IMR-90 (cell line): ENCODE data around the gene CSNK1D. TPM values are rescaled to one million over a fixed set of nuclear protein-coding genes. Genes with fewer than 3 reads are reported as not detected.
A peak's percentile ranks its signal among the peaks of the same experiment; 100 is the strongest.

Experiments used
- ATAC-seq: fragments of 200-7000 bp; cut with Tn5 transposase; 2 replicates; pipeline ENCODE4 v1.9.1; 2020; ENCODE audit warnings: low read depth, mild to moderate bottlenecking, moderate library complexity
- BruUV-seq: library from RNA; stranded (reverse); fragments of 400-500 nt; replicated peaks from 2 replicates; lab custom pipeline; 2021; lab: Mats Ljungman, UMichigan
- CTCF ChIA-PET: fragments of 300-600 bp; formaldehyde crosslinking; extraction: SDS; loops from one replicate; lab custom pipeline; 2021; ENCODE audit warnings: antibody characterized with exemption; lab: Yijun Ruan, JAX
- POLR2A ChIA-PET: fragments of 300-600 bp; sonication (Branson Sonifier 250); formaldehyde crosslinking; loops from one replicate; lab custom pipeline; 2022; ENCODE audit warnings: antibody characterized with exemption; ENCODE audit not compliant: unreplicated experiment; lab: Charles Lee
- DNase-seq: peaks from one replicate; pipeline ENCODE4 v3.0.0; 2013
- H2AFZ ChIP-seq: replicated peaks from 2 replicates; pipeline ENCODE3; 2013; ENCODE audit warnings: low read length, mild to moderate bottlenecking; ENCODE audit not compliant: poor library complexity
- H2AK5ac ChIP-seq: 2 replicates; pipeline ENCODE4 v1.6.1; 2013; ENCODE audit warnings: low read depth, low read length, inconsistent platforms
- H2AK9ac ChIP-seq: replicated peaks from 2 replicates; pipeline ENCODE3; 2013; ENCODE audit warnings: mild to moderate bottlenecking, low read depth, low read length, moderate library complexity; ENCODE audit not compliant: poor library complexity
- H2BK120ac ChIP-seq: 2 replicates; pipeline ENCODE4 v1.6.1; 2013; ENCODE audit warnings: low read depth, low read length, inconsistent platforms
- H2BK15ac ChIP-seq: 3 replicates; pipeline ENCODE4 v1.6.1; 2013; ENCODE audit warnings: low read depth, low read length, inconsistent platforms
- H2BK20ac ChIP-seq: 2 replicates; pipeline ENCODE4 v1.6.1; 2013; ENCODE audit warnings: low read depth, mild to moderate bottlenecking, inconsistent platforms, low read length, moderate library complexity
- H2BK5ac ChIP-seq: 2 replicates; pipeline ENCODE4 v1.6.1; 2013; ENCODE audit warnings: mild to moderate bottlenecking, low read depth, low read length, inconsistent platforms; ENCODE audit not compliant: poor library complexity, severe bottlenecking
- H3K14ac ChIP-seq: replicated peaks from 2 replicates; pipeline ENCODE4 v1.6.1; 2013; ENCODE audit warnings: low read depth, low read length, inconsistent platforms
- H3K18ac ChIP-seq: 2 replicates; pipeline ENCODE4 v1.6.1; 2013; ENCODE audit warnings: low read depth, low read length, control low read depth
- H3K23ac ChIP-seq: 2 replicates; pipeline ENCODE4 v1.6.1; 2013; ENCODE audit warnings: low read depth, low read length, inconsistent platforms
- H3K27ac ChIP-seq: 2 replicates; pipeline ENCODE4 v1.5.1; 2013; ENCODE audit warnings: mild to moderate bottlenecking, control low read depth, low read length; ENCODE audit not compliant: insufficient read depth
- H3K27me3 ChIP-seq: 2 replicates; pipeline ENCODE4 v1.6.1; 2013; ENCODE audit warnings: low read length; ENCODE audit not compliant: control insufficient read depth, insufficient read depth
- H3K36me3 ChIP-seq: 2 replicates; pipeline ENCODE4 v1.6.1; 2013; ENCODE audit warnings: low read length, mixed read lengths; ENCODE audit not compliant: control insufficient read depth, insufficient read depth
- H3K4ac ChIP-seq: 2 replicates; pipeline ENCODE4 v1.6.1; 2013; ENCODE audit warnings: low read depth, low read length, inconsistent platforms
- H3K4me1 ChIP-seq: 2 replicates; pipeline ENCODE4 v1.6.1; 2013; ENCODE audit warnings: low read length, mixed read lengths; ENCODE audit not compliant: control insufficient read depth, insufficient read depth
- H3K4me2 ChIP-seq: 2 replicates; pipeline ENCODE4 v1.6.1; 2013; ENCODE audit warnings: low read depth, mild to moderate bottlenecking, control low read depth, low read length, moderate library complexity
- H3K4me3 ChIP-seq: 2 replicates; pipeline ENCODE4 v1.5.1; 2013; ENCODE audit warnings: low read depth, mild to moderate bottlenecking, control low read depth, low read length, moderate library complexity; ENCODE audit not compliant: insufficient read depth
- H3K56ac ChIP-seq: 2 replicates; pipeline ENCODE4 v1.6.1; 2013; ENCODE audit warnings: low read length, inconsistent platforms; ENCODE audit not compliant: insufficient read depth; ENCODE audit errors: extremely low read depth
- H3K79me1 ChIP-seq, 2 experiments: 2 replicates each; pipeline ENCODE4 v1.6.1; 2013; ENCODE audit warnings: low read length in 2 of 2, inconsistent platforms in 1 of 2, low read depth in 1 of 2
- H3K9ac ChIP-seq: 2 replicates; pipeline ENCODE4 v1.6.1; 2013; ENCODE audit warnings: low read depth, low read length, control low read depth
- H3K9me1 ChIP-seq: 2 replicates; pipeline ENCODE4 v1.6.1; 2013; ENCODE audit warnings: low read length, inconsistent platforms; ENCODE audit not compliant: insufficient read depth
- H3K9me3 ChIP-seq: 2 replicates; pipeline ENCODE4 v1.6.1; 2013; ENCODE audit warnings: low read length; ENCODE audit not compliant: control insufficient read depth, insufficient read depth
- H4K20me1 ChIP-seq: 2 replicates; pipeline ENCODE4 v1.6.1; 2013; ENCODE audit warnings: low read length, inconsistent platforms; ENCODE audit not compliant: insufficient read depth
- H4K5ac ChIP-seq: 2 replicates; pipeline ENCODE4 v1.6.1; 2013; ENCODE audit warnings: mild to moderate bottlenecking, low read depth, low read length, control low read depth
- H4K8ac ChIP-seq, 2 experiments: 2 replicates each; pipeline ENCODE4 v1.6.1; 2013; ENCODE audit warnings: low read depth in 2 of 2, low read length in 2 of 2, control low read depth in 1 of 2, inconsistent platforms in 1 of 2
- H4K91ac ChIP-seq: 2 replicates; pipeline ENCODE4 v1.6.1; 2013; ENCODE audit warnings: low read depth, low read length, inconsistent platforms; ENCODE audit not compliant: insufficient read depth
- BHLHE40 ChIP-seq: fragments of 150-350 bp; IDR thresholded peaks from 2 replicates; pipeline ENCODE4 v1.6.1; 2016; ENCODE audit warnings: mild to moderate bottlenecking, low read depth, low read length
- CEBPB ChIP-seq: IDR thresholded peaks from 2 replicates; pipeline ENCODE4 v1.6.1; 2012; ENCODE audit warnings: low read depth, low read length, improper control_type of control experiment
- CHD1 ChIP-seq: IDR thresholded peaks from 2 replicates; pipeline ENCODE4 v1.6.1; 2012; ENCODE audit warnings: low read depth, low read length, improper control_type of control experiment
- CTCF ChIP-seq: conservative IDR thresholded peaks from 2 replicates; pipeline ENCODE4 v1.5.1; 2012; ENCODE audit warnings: mild to moderate bottlenecking, low read depth, low read length, improper control_type of control experiment
- FOS ChIP-seq: fragments of 150-350 bp; IDR thresholded peaks from 2 replicates; pipeline ENCODE4 v1.6.1; 2016; ENCODE audit warnings: low read depth, low read length
- MAFK ChIP-seq: IDR thresholded peaks from 2 replicates; pipeline ENCODE4 v1.6.1; 2012; ENCODE audit warnings: low read depth, low read length, improper control_type of control experiment
- MAZ ChIP-seq: IDR thresholded peaks from 2 replicates; pipeline ENCODE4 v1.6.1; 2012; ENCODE audit warnings: low read depth, mild to moderate bottlenecking, low read length, improper control_type of control experiment, moderate library complexity, borderline replicate concordance
- MXI1 ChIP-seq: IDR thresholded peaks from 2 replicates; pipeline ENCODE4 v1.6.1; 2012; ENCODE audit warnings: low read depth, mild to moderate bottlenecking, low read length, moderate library complexity, borderline replicate concordance
- NFE2L2 ChIP-seq: fragments of 150-350 bp; IDR thresholded peaks from 2 replicates; pipeline ENCODE4 v1.6.1; 2016; ENCODE audit warnings: low read depth, mild to moderate bottlenecking, low read length
- POLR2A ChIP-seq: IDR thresholded peaks from 2 replicates; pipeline ENCODE4 v1.6.1; 2012; ENCODE audit warnings: mild to moderate bottlenecking, low read depth, low read length
- RAD21 ChIP-seq: IDR thresholded peaks from 2 replicates; pipeline ENCODE4 v1.6.1; 2012; ENCODE audit warnings: low read length, improper control_type of control experiment
- RCOR1 ChIP-seq: IDR thresholded peaks from 2 replicates; pipeline ENCODE4 v1.6.1; 2012; ENCODE audit warnings: mild to moderate bottlenecking, low read length, improper control_type of control experiment; ENCODE audit not compliant: insufficient replicate concordance
- RFX5 ChIP-seq: IDR thresholded peaks from 2 replicates; pipeline ENCODE4 v1.8.0; 2012; ENCODE audit warnings: low read depth, mild to moderate bottlenecking, low read length, moderate library complexity
- SMC3 ChIP-seq: fragments of 150-350 bp; IDR thresholded peaks from 2 replicates; pipeline ENCODE4 v1.6.1; 2016; ENCODE audit warnings: low read depth, mild to moderate bottlenecking, antibody characterized with exemption, low read length, moderate library complexity
- WGBS, 2 experiments: methylation state at CpG; one replicate each; pipeline versions ENCODE4 v1.1.5 to v1.1.7; 2013; ENCODE audit warnings: missing lambda C conversion rate in 2 of 2; ENCODE audit not compliant: insufficient read length in 1 of 2; ENCODE audit errors: extremely low coverage in 2 of 2; 5-methylcytosine and 5-hydroxymethylcytosine counted together
- dilution Hi-C: fragments of 300-500 bp; cut with HindIII; formaldehyde crosslinking; loops from one replicate; pipeline ENCODE4 v1.14.3; 2018; ENCODE audit warnings: low sequenced_read_pairs; ENCODE audit not compliant: unreplicated experiment
- in situ Hi-C: fragments of 300-500 bp; cut with MboI; formaldehyde crosslinking; loops from 3 replicates; pipeline ENCODE4 v1.14.3; 2019; ENCODE audit warnings: low sequenced_read_pairs, inconsistent platforms, mixed read lengths
- intact Hi-C: fragments of 100-400 bp; cut with micrococcal nuclease; formaldehyde crosslinking; loops from 2 replicates; pipeline ENCODE4 v1.10.0; 2022
- polyA plus RNA-seq, 3 experiments: library from polyadenylated mRNA; depleted of rRNA; stranded (reverse); fragments of >200 nt; gene quantifications; 2 replicates each; pipeline ENCODE4 v1.2.3, GENCODE V29; 2012; ENCODE audit warnings: low replicate concordance in 1 of 3
- total RNA-seq: library from RNA; depleted of rRNA; stranded (reverse); fragments of >200 nt; gene quantifications from 2 replicates; pipeline ENCODE4 v1.2.3, GENCODE V29; 2012
- TF ChIP-seq, protein P1 (sequence below): fragments of 150-350 bp; IDR thresholded peaks from 2 replicates; pipeline ENCODE4 v1.6.1; 2017; ENCODE audit warnings: mild to moderate bottlenecking, antibody characterized with exemption, low read length, low read depth
- TF ChIP-seq, protein P2 (sequence below): fragments of 150-350 bp; IDR thresholded peaks from 2 replicates; pipeline ENCODE4 v1.6.1; 2016; ENCODE audit warnings: low read depth, mild to moderate bottlenecking, low read length, moderate library complexity, borderline replicate concordance

The CSNK1D gene
- total and polyA plus RNA-seq, 2 of the 4 experiments (the other 2 are of a cell fraction): 47.1 to 186 TPM

DNA sequence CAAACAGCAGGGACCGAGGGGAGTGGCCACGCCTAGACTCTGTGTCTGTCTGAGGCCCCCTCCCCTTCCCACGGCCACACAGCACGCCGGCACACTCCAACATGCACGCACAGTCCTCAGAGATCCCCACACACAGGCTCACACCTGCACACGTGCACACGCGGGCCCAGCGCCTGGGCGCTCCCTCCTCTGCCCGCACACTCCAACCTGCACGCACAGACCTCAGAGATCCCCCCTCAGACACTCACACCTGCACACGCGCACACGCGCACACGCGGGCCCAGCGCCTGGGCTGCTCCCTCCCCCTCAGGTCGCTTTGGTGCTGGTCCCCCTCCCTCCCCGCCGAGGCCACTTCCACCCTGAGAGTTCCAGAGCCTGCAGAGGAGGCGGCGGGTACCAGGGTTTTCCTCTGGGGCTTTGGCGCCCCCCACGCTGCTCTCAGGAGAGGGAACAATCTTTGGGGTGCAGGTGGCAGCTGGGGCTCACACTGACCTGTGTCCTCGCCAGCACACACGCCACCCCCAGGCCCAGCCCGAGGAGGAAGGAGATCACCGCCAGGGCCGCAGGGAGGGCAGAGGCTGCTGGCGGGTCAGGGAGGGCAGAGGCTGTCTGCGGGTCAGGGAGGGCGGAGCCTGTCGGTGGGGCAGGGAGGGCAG is 42.3 kb upstream of the CSNK1D start:
- no TSS peak for BruUV-seq
- Histone ChIP-seq H3K36me3 (no peaks in the 10 kb centered on the region), H3K4ac (no peak overlapping the region), H3K9me3 (no peaks in the 10 kb centered on the region), H2BK20ac (no peak overlapping the region), H3K27ac (no peak overlapping the region), H4K5ac (no peak overlapping the region), H3K18ac (no peak overlapping the region), H4K8ac (no peak overlapping the region), H3K79me1 (no peaks in the 10 kb centered on the region), H2BK15ac (no peak overlapping the region), H2AFZ (no peak overlapping the region), H3K23ac (no peak overlapping the region), H3K9ac (no peak overlapping the region), H3K9me1 (peaks cover 7% of the 10 kb centered on the region; the same call in 1 of the 2 replicates), H2BK120ac (no peak overlapping the region), H3K4me3 (no peak overlapping the region), H3K4me1 (no peaks in the 10 kb centered on the region), H2BK5ac (no peak overlapping the region), H2AK5ac (no peak overlapping the region), H4K91ac (no peak overlapping the region), H3K56ac (no peak overlapping the region), H3K4me2 (no peak overlapping the region), H2AK9ac (no peak overlapping the region), H3K27me3 (peaks cover 39% of the 10 kb centered on the region), H3K14ac (no peak overlapping the region), H4K20me1 (no peaks in the 10 kb centered on the region; the same call in 1 of the 2 replicates)
- 23% methylated on average over 14 of the region's 36 CpGs; no CpG with 5 or more reads in 1 of the 2 experiments for WGBS, 2 experiments
- no peak for TF ChIP-seq FOS
- TF ChIP-seq NFE2L2: no peak
- TF ChIP-seq CEBPB: no peak
- no peak for TF ChIP-seq RAD21
- no peak for TF ChIP-seq POLR2A
- TF ChIP-seq BHLHE40: no peak
- TF ChIP-seq MXI1: no peak
- TF ChIP-seq MAZ: no peak
- TF ChIP-seq, protein P1, sequence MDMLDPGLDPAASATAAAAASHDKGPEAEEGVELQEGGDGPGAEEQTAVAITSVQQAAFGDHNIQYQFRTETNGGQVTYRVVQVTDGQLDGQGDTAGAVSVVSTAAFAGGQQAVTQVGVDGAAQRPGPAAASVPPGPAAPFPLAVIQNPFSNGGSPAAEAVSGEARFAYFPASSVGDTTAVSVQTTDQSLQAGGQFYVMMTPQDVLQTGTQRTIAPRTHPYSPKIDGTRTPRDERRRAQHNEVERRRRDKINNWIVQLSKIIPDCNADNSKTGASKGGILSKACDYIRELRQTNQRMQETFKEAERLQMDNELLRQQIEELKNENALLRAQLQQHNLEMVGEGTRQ: no peak
- TF ChIP-seq CHD1: no peak
- no peak for TF ChIP-seq MAFK
- TF ChIP-seq SMC3: no peak
- no peak for TF ChIP-seq CTCF
- TF ChIP-seq RCOR1: no peak
- TF ChIP-seq RFX5: no peak
- TF ChIP-seq, protein P2, sequence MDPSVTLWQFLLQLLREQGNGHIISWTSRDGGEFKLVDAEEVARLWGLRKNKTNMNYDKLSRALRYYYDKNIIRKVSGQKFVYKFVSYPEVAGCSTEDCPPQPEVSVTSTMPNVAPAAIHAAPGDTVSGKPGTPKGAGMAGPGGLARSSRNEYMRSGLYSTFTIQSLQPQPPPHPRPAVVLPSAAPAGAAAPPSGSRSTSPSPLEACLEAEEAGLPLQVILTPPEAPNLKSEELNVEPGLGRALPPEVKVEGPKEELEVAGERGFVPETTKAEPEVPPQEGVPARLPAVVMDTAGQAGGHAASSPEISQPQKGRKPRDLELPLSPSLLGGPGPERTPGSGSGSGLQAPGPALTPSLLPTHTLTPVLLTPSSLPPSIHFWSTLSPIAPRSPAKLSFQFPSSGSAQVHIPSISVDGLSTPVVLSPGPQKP: no peak
- in situ Hi-C loops: no loop called here
- CTCF ChIA-PET: no interaction called here
- intact Hi-C loops: no loop called here
- dilution Hi-C loops: no loop called here
- POLR2A ChIA-PET: no interaction called here
- ATAC-seq (peak; percentile 19; the same call in 1 of the 2 replicates), DNase-seq (no peak)
